Measurements from ENCODE around the gene LY6G5B.

DNA sequence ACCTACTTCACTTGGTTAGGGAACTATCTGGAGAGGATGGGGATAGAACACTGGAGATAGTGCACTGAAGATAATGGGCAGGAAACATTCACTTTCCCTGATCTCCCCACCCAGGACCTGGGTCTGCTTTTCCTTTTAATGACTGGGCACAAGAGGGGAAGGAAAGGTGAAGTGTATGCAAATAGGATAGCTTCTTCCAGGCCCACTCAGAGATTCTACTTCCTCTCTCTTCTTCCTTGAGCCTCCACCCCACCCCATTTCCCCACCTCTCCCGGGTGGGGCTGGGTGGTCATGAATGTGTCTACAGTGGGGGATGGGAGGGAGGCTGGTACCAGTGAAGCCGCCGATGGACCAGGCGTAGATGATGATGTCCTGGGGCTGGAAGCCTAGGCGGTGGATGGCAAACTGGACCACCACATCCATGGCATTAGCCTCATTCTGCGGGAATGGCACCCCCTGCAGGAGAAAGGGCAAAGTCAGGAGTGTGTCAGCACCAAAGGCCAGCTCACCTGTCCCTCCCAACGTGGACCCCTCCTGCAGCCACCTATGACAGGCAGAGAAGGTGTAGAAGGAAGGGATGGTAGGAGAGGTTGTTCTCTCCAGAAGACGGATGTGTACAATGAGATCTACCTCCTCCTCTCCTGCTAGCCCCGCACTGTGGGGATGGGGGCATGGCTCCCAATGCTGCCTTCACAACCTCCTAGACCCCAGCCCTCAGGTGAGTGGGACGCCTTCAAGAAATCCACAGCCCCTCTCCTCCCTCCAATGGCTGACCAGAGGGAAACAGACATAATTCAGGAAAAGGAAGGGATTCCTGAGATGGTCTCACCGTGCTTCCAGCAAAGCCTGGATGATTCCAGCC is 19.7 kb downstream of the LY6G5B start:
- TF ChIP-seq POLR2AphosphoS5 (IDR thresholded peaks at IDR 0.05) (no peak), POLR2A (IDR thresholded peaks at IDR 0.05) (no peak)
- TF ChIP-seq, protein P1, sequence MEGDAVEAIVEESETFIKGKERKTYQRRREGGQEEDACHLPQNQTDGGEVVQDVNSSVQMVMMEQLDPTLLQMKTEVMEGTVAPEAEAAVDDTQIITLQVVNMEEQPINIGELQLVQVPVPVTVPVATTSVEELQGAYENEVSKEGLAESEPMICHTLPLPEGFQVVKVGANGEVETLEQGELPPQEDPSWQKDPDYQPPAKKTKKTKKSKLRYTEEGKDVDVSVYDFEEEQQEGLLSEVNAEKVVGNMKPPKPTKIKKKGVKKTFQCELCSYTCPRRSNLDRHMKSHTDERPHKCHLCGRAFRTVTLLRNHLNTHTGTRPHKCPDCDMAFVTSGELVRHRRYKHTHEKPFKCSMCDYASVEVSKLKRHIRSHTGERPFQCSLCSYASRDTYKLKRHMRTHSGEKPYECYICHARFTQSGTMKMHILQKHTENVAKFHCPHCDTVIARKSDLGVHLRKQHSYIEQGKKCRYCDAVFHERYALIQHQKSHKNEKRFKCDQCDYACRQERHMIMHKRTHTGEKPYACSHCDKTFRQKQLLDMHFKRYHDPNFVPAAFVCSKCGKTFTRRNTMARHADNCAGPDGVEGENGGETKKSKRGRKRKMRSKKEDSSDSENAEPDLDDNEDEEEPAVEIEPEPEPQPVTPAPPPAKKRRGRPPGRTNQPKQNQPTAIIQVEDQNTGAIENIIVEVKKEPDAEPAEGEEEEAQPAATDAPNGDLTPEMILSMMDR (IDR thresholded peaks at IDR 0.05): no peak

Measured in suprapubic skin (tissue), 4 donors.